GM18505 (cell line): ENCODE results near the gene PLEKHB1.

ENCODE experiments used
- ATAC-seq: cut with Tn5 transposase; IDR thresholded peaks from one replicate; pipeline ENCODE4 v1.9.1; 2021; ENCODE audit not compliant: unreplicated experiment
- POLR2A ChIP-seq: IDR thresholded peaks from 4 replicates; pipeline ENCODE4 v1.6.1; 2011; ENCODE audit warnings: borderline replicate concordance; ENCODE audit not compliant: insufficient read depth, insufficient read length; ENCODE audit errors: extremely low read depth

Gene PLEKHB1

GRCh38 chr11:73652856-73653559 lies 6.6 kb downstream of the PLEKHB1 start:
- TF ChIP-seq POLR2A, result no peak
- ATAC-seq, result no peak

GRCh38 chr11:73653996-73654395 lies 7.6 kb downstream of the PLEKHB1 start:
- TF ChIP-seq POLR2A, result no peak
- no peak for ATAC-seq

DNA sequence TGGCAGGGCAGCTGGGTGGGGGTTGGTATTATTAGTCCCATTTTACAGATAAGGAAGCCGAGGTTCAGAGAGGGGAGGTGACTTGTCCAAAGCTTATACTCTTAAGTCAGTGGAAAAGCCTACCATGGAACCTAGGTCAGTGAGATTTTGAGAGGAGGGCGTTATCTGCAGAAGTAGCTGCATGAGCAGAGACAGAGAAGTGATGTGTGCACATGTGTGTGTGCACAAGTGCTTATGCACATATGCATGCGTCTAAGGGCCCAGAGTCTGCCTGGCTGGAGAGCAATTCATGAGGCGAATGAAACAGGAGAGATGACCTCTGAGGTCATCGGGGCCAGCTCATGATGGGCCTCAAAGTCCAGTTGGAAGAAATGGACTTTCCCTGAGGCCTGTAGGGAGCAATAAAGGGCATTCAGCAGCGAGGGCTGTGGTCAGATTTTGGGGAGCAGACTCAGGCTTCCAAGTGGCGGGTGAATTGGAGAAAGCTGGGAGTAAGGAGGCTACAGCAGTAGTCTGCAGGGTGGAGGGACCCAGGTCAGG lies 8.2 kb downstream of the PLEKHB1 start:
- TF ChIP-seq POLR2A, result no peak
- no peak for ATAC-seq

- TF ChIP-seq POLR2A, result no peak
- no peak for ATAC-seq
These were observed 9.3 kb downstream of the PLEKHB1 start for GRCh38 chr11:73655686-73656085.

- TF ChIP-seq POLR2A, result no peak
- ATAC-seq, result no peak
These were observed 10.6 kb downstream of the PLEKHB1 start for GRCh38 chr11:73656985-73657384.

DNA sequence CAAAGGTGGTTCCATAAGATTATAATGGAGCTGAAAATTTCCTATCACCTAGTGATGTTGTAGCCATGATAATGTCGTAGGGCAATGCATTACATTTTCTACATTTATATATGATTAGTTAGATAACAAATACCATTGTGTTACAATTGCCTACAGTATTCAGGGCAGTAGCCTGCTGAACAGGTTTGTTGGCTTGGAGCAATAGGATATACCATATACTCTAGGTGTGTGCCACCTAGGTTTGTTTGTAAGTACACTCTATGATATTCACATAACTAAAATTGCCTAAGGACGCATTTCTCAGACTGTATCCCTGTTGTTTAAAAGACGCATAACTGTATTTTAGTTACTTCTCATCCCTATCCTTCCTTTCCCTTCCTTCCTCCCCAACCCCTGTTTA lies 13.6 kb downstream of the PLEKHB1 start:
- no peak for TF ChIP-seq POLR2A
- no peak for ATAC-seq

GRCh38 chr11:73660497-73661034 lies 14.2 kb downstream of the PLEKHB1 start:
- ATAC-seq, result no peak
- no peak for TF ChIP-seq POLR2A

GRCh38 chr11:73661035-73661628 lies 14.8 kb downstream of the PLEKHB1 start:
- no peak for TF ChIP-seq POLR2A
- ATAC-seq, result peak; percentile 69

- no peak for ATAC-seq
- TF ChIP-seq POLR2A, result no peak
These were observed 16.2 kb downstream of the PLEKHB1 start for GRCh38 chr11:73662445-73663157.

- no peak for ATAC-seq
These were observed 17.5 kb downstream of the PLEKHB1 start for GRCh38 chr11:73663604-73664495.

GRCh38 chr11:73664877-73665276 lies 18.5 kb downstream of the PLEKHB1 start:
- no peak for TF ChIP-seq POLR2A
- no peak for ATAC-seq

More at GRCh38 chr11:73663604-73664495, 17.5 kb downstream of the PLEKHB1 start:
- TF ChIP-seq POLR2A, result no peak

DNA sequence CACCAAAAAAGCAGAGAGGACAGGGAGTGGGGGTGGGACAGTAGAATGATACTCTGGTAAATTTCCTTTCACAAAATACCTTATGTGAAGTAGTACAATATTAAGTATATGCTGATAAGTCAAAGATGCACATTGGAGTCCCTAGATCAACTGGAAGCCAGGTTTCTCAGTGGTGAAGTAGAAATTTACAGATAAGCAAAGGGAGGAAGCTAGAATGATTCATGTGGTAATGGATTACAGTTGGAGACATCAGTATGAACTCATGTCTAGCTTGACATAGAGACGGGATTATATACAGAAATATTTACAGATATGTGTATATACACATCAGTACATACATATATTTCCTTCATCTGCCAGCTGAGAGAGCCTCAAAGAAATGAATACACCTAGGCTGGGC lies 21.5 kb downstream of the PLEKHB1 start:
- no peak for ATAC-seq
- no peak for TF ChIP-seq POLR2A
